Erythroblast (primary cell): Measurements from ENCODE around the gene MBOAT1.

Experiments
- GATA1 ChIP-seq: IDR thresholded peaks from 2 replicates; pipeline ENCODE4 v1.6.1; 2011; ENCODE audit warnings: low read depth, mild to moderate bottlenecking, control low read depth, low read length, moderate library complexity
- POLR2A ChIP-seq: IDR thresholded peaks from 2 replicates; pipeline ENCODE4 v1.6.1; 2011; ENCODE audit warnings: mild to moderate bottlenecking, low read length

DNA sequence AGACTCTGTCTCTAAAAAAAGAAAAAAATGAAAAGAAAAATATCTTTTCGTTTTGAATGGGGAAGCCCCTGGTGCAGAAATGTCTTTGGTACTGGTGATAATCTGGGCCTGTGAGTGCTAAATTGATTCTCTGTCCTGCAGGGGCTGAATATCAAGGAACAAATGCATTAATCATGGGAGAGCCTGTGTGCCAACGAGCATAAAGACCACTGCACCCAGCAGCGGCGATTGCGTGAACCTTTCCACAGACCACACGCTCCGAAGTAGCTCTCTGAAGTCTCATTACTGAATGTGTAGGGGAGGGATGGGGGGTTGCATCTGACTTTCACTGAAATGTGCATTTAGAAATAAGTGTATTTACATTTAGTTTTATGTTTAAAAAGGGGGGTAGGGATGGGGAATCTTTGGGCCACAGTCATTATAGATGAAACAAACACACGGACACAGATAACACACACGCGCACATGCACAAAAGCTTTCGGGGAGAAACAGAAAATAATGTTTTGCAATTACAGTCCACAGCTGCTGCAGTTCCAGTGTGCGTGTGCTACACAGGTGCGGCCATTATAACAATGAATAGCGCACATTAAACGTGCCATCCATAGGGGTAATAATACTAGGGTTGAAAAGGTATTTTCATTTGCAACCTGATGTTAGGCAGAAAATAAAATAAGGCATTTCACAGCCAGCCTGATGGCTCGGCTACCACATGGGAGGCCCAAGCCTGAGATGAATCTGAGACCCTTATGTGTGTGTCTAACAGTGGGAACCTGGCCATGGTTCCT, 154.0 kb downstream of the MBOAT1 start:
- no peak for TF ChIP-seq POLR2A
- no peak for TF ChIP-seq GATA1
